ENCODE data around the gene MKRN1. TPM values are rescaled to one million over a fixed set of nuclear protein-coding genes. Genes with fewer than 3 reads are reported as not detected.

The MKRN1 gene
- total RNA-seq, 4 donors from 2014 or later = 143 to 288 (median 187) TPM

DNA sequence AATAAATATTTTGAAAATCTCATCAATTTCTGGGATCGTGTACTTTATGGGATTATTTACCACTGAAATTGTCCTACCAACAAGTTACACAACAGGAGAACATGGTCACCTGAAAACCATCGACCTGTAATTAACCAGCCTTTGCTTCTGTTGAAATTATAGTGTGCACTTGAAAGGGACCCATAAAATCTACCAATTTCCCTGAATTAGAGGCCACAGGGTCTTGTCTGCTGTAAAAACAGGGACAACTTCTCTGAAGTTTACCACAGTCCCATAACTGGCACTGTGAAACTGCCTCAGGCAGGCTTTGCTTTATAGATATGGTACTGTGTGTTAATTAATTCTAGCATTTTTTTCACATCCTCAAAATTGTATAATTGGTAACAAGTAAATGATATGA, 37.8 kb downstream of the MKRN1 start:
- peaks cover 2 to 16% (median 6%) of the 10 kb centered on the region in 4 donors for H3K4me1 ChIP-seq
- no peaks in the 10 kb centered on the region for H3K27me3 ChIP-seq
- H3K9me3 ChIP-seq = no peaks in the 10 kb centered on the region
- intact Hi-C loops (cut with DNase I; ENCODE audit: low total_unique reads) (no loop called here), in situ Hi-C loops (cut with MboI; ENCODE audit: low pct_ligation_motif_present in 1 of 4, low pct_unique_long_range_greater_than_20kb in 1 of 4, low sequenced_read_pairs in 3 of 4) (no loop called here)
- no peak for TF ChIP-seq POLR2AphosphoS5 (IDR thresholded peaks at IDR 0.05)
- TF ChIP-seq, protein P1, sequence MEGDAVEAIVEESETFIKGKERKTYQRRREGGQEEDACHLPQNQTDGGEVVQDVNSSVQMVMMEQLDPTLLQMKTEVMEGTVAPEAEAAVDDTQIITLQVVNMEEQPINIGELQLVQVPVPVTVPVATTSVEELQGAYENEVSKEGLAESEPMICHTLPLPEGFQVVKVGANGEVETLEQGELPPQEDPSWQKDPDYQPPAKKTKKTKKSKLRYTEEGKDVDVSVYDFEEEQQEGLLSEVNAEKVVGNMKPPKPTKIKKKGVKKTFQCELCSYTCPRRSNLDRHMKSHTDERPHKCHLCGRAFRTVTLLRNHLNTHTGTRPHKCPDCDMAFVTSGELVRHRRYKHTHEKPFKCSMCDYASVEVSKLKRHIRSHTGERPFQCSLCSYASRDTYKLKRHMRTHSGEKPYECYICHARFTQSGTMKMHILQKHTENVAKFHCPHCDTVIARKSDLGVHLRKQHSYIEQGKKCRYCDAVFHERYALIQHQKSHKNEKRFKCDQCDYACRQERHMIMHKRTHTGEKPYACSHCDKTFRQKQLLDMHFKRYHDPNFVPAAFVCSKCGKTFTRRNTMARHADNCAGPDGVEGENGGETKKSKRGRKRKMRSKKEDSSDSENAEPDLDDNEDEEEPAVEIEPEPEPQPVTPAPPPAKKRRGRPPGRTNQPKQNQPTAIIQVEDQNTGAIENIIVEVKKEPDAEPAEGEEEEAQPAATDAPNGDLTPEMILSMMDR (IDR thresholded peaks at IDR 0.05) = no peak
- no peak for TF ChIP-seq EP300 (IDR thresholded peaks at IDR 0.05; ENCODE audit: low read depth)
- no peak for TF ChIP-seq POLR2A (IDR thresholded peaks at IDR 0.05)
- no peaks in the 10 kb centered on the region for H3K36me3 ChIP-seq
- H3K27ac ChIP-seq = no peak overlapping the region
- no peak overlapping the region for H3K4me3 ChIP-seq
- 51 to 73% methylated on average over 2 of the region's 2 CpGs for WGBS, 2 donors (ENCODE audit: low coverage in 1 of 2)
- no peak for DNase-seq

DNA sequence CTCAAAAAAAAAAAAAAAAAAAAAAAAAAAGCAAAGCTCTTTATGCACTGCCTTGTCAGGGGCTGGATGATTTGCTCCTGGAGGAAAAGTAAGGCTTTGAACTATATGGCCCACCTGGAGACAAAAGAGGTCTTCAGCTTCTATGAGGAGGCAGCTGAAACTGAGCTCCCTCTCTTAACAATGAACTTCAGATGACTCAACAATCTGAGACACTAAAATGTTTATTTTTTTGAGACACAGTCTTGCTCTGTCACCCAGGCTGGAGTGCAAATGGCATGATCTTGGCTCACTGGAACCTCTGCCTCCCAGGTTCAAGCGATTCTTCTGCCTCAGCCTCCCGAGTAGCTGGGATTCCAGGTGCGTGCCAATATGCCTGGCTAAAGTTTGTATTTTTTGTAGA, 38.7 kb downstream of the MKRN1 start:
- Histone ChIP-seq H3K27ac (no peak overlapping the region), H3K9me3 (no peaks in the 10 kb centered on the region), H3K36me3 (no peaks in the 10 kb centered on the region), H3K4me1 (peaks cover 2 to 16% (median 6%) of the 10 kb centered on the region in 4 donors), H3K4me3 (no peak overlapping the region), H3K27me3 (no peaks in the 10 kb centered on the region)
- TF ChIP-seq EP300 (IDR thresholded peaks at IDR 0.05; ENCODE audit: low read depth) (no peak), POLR2A (IDR thresholded peaks at IDR 0.05) (no peak), POLR2AphosphoS5 (IDR thresholded peaks at IDR 0.05) (no peak)
- TF ChIP-seq, protein P1 (IDR thresholded peaks at IDR 0.05) = no peak
- WGBS, 2 donors (ENCODE audit: low coverage in 1 of 2) = 95% methylated on average over 3 of the region's 3 CpGs; no CpG with 5 or more reads in 1 of the 2 donors
- in situ Hi-C loops (cut with MboI; ENCODE audit: low pct_ligation_motif_present in 1 of 4, low pct_unique_long_range_greater_than_20kb in 1 of 4, low sequenced_read_pairs in 3 of 4) = no loop called here
- intact Hi-C loops (cut with DNase I; ENCODE audit: low total_unique reads) = no loop called here
- DNase-seq = no peak

DNA sequence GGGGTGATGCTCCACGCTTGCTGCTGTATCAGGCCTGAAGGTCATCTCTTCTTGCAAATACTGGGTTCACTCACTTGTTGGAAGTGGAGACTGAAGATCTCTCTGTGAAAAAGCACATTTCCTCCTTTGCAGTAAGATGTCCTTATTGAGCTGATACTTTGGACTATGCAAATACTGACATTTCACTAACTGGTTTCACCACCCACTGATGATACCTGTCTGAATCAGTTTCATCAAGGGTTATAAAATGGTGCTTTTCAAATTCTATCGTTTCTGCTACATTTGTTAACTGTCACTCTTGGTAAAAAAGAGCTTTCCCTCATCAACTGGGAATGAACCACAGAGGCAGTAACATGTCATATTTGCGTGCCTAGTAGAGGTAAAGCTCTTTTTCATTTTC, 39.9 kb downstream of the MKRN1 start:
- WGBS, 2 donors (ENCODE audit: low coverage in 1 of 2) = 41 to 54% methylated on average over 3 of the region's 3 CpGs
- Histone ChIP-seq H3K9me3 (no peaks in the 10 kb centered on the region), H3K4me1 (peaks cover 2 to 16% (median 6%) of the 10 kb centered on the region in 4 donors), H3K27me3 (no peaks in the 10 kb centered on the region), H3K4me3 (no peak overlapping the region), H3K27ac (peak overlapping the region; percentile 21 to 63 (median 41)), H3K36me3 (no peaks in the 10 kb centered on the region)
- TF ChIP-seq POLR2A (IDR thresholded peaks at IDR 0.05) (no peak), POLR2AphosphoS5 (IDR thresholded peaks at IDR 0.05) (peak in 1 of 3 donors; percentile 41)
- intact Hi-C loops (cut with DNase I; ENCODE audit: low total_unique reads) = no loop called here
- DNase-seq = no peak
- in situ Hi-C loops (cut with MboI; ENCODE audit: low pct_ligation_motif_present in 1 of 4, low pct_unique_long_range_greater_than_20kb in 1 of 4, low sequenced_read_pairs in 3 of 4) = no loop called here

DNA sequence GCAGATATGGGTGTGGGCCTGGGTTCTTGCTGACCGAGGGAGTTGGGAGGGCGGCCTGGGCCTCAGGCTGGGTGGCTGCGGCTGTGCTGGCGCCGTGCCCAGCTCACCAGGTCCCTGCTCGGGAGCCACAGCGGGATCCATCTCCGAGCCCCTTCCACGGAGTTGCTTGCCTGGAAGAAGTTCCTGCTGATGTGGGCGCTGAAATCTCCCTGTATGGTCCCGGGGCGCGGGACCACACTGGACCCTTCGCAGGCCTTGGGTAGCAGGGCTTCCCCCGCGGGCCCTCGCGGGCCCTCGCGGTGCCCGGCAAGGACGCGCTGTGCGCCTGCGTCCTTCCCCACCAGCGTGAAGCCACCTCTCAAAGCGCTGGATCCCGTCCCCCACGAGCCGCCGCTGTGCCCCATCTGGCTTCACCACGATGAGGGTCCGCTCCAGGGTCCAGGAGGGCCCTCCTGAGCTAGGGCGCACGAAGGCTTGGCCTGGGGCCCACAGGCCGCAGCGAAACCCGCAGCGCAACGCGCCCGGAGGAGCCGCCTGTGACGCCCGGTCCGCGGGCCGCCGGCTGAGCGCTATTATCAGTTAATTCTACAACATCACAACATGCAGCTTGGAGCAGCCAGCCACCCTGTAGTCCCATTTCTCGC, 43.9 kb downstream of the MKRN1 start:
- H3K27ac ChIP-seq = no peak overlapping the region
- H3K36me3 ChIP-seq = no peaks in the 10 kb centered on the region
- H3K9me3 ChIP-seq = no peaks in the 10 kb centered on the region
- H3K4me1 ChIP-seq = peaks cover 2 to 12% (median 6%) of the 10 kb centered on the region in 4 donors
- in situ Hi-C loops (cut with MboI; ENCODE audit: low pct_ligation_motif_present in 1 of 4, low pct_unique_long_range_greater_than_20kb in 1 of 4, low sequenced_read_pairs in 3 of 4) = no loop called here
- TF ChIP-seq POLR2AphosphoS5 (IDR thresholded peaks at IDR 0.05) = no peak
- TF ChIP-seq POLR2A (IDR thresholded peaks at IDR 0.05) = no peak
- TF ChIP-seq, protein P1 (IDR thresholded peaks at IDR 0.05) = no peak
- no peak for TF ChIP-seq EP300 (IDR thresholded peaks at IDR 0.05; ENCODE audit: low read depth)
- 66 to 80% methylated on average over 1 to 47 of the region's 51 CpGs for WGBS, 2 donors (ENCODE audit: low coverage in 1 of 2)
- no peak overlapping the region for H3K4me3 ChIP-seq
- intact Hi-C loops (cut with DNase I; ENCODE audit: low total_unique reads) = no loop called here
- H3K27me3 ChIP-seq = no peaks in the 10 kb centered on the region
- no peak for DNase-seq

DNA sequence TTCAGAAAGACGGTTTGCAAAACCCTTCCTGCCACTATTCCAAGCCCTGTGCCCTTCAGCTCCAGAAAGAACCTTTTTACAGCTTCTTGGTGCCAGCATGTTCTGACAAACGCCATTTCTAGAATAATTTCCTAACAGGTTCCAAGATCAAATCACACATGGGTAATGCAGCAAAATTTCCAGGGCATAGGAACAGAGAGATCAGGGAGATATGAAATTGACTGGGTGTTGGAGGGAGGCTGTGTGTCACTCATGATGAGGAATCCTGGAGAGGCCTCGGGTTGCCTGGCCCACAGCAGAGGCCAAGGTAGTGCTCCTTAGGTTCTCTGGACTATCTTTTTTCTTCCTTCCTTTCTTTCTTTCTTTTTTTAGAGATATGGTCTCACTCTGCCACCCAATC, 45.9 kb downstream of the MKRN1 start:
- Histone ChIP-seq H3K27me3 (no peaks in the 10 kb centered on the region), H3K4me1 (no peaks in the 10 kb centered on the region), H3K36me3 (no peaks in the 10 kb centered on the region), H3K27ac (no peak overlapping the region), H3K9me3 (no peaks in the 10 kb centered on the region), H3K4me3 (no peak overlapping the region)
- DNase-seq = no peak
- intact Hi-C loops (cut with DNase I; ENCODE audit: low total_unique reads) (no loop called here), in situ Hi-C loops (cut with MboI; ENCODE audit: low pct_ligation_motif_present in 1 of 4, low pct_unique_long_range_greater_than_20kb in 1 of 4, low sequenced_read_pairs in 3 of 4) (no loop called here)
- WGBS, 2 donors (ENCODE audit: low coverage in 1 of 2) = 57 to 85% methylated on average over 1 to 3 of the region's 3 CpGs
- TF ChIP-seq, protein P1 (IDR thresholded peaks at IDR 0.05) = no peak

All from transverse colon (tissue), 4 donors.